Osteocyte (in vitro differentiated cells): Measurements from ENCODE around the gene ZBED1. TPM values are rescaled to one million over a fixed set of nuclear protein-coding genes. Genes with fewer than 3 reads are reported as not detected.
"Not testable (repeated sequence)": the region's sequence is repeated elsewhere in the genome, so short reads cannot be mapped to it uniquely, and the experiment has no call there.

Experiments
- DNase-seq: peaks from one replicate; pipeline ENCODE4 v3.0.0; 2021; ENCODE audit warnings: mixed read lengths; ENCODE audit not compliant: unreplicated experiment; ENCODE audit errors: extremely low spot score
- H3K27ac Mint-ChIP-seq: one replicate; pipeline ENCODE4 v1.8.0; 2021; ENCODE audit warnings: mild to moderate bottlenecking, mixed read lengths; ENCODE audit not compliant: unreplicated experiment
- H3K27me3 Mint-ChIP-seq: one replicate; pipeline ENCODE4 v1.8.0; 2021; ENCODE audit warnings: mixed read lengths; ENCODE audit not compliant: unreplicated experiment
- H3K36me3 Mint-ChIP-seq: one replicate; pipeline ENCODE4 v1.8.0; 2021; ENCODE audit warnings: mixed read lengths; ENCODE audit not compliant: unreplicated experiment
- H3K4me1 Mint-ChIP-seq: one replicate; pipeline ENCODE4 v1.8.0; 2021; ENCODE audit warnings: mixed read lengths; ENCODE audit not compliant: unreplicated experiment
- H3K4me3 Mint-ChIP-seq: one replicate; pipeline ENCODE4 v1.8.0; 2021; ENCODE audit warnings: mild to moderate bottlenecking, moderate library complexity, mixed read lengths; ENCODE audit not compliant: unreplicated experiment
- H3K9me3 Mint-ChIP-seq: one replicate; pipeline ENCODE4 v1.8.0; 2021; ENCODE audit warnings: mixed read lengths; ENCODE audit not compliant: unreplicated experiment
- total RNA-seq: library from RNA; stranded (reverse); gene quantifications from 2 replicates; pipeline ENCODE4 v1.2.1, GENCODE V29; 2021
- TF ChIP-seq, protein P1 (sequence below): fragments of 200-600 bp; sonication (generic); IDR thresholded peaks from 2 replicates; pipeline ENCODE4 v1.5.0; 2021; ENCODE audit warnings: antibody characterized with exemption, mild to moderate bottlenecking, moderate library complexity

The ZBED1 gene
- total RNA-seq, 1 donor from 2014 or later = 56.4 TPM

DNA sequence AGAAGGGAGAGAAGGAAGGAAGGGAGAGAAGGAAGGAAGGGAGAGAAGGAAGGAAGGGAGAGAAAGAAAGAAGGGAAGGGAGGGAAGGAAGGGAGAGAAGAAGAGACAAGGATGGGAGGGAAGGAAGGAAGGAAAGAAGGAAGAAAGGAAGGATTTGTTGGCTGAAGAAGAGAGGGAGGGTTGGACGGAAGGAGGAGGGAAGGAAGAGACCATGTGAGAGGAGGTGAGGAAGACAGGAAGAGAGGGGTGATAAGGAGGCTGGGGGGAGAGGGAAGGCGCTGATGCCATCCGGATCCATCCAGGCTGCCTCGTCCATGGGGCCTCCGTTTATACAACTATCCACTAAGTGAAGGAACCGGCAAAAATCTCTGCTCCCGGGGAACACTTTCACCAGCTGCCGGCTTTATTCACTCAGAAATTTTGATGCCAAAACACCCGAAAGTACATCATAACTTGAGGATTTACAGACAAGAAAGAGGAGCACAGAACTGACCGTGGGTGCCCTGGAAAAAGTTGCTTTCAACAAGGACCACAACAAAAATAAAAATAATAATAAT, 14.9 kb downstream of the ZBED1 start:
- Mint-ChIP-seq H3K36me3 (peaks cover 35% of the 10 kb centered on the region), H3K27me3 (no peaks in the 10 kb centered on the region), H3K4me3 (no peak overlapping the region), H3K27ac (peak overlapping the region; percentile 52), H3K9me3 (no peaks in the 10 kb centered on the region), H3K4me1 (peaks cover 30% of the 10 kb centered on the region)
- DNase-seq = no peak
- TF ChIP-seq, protein P1, sequence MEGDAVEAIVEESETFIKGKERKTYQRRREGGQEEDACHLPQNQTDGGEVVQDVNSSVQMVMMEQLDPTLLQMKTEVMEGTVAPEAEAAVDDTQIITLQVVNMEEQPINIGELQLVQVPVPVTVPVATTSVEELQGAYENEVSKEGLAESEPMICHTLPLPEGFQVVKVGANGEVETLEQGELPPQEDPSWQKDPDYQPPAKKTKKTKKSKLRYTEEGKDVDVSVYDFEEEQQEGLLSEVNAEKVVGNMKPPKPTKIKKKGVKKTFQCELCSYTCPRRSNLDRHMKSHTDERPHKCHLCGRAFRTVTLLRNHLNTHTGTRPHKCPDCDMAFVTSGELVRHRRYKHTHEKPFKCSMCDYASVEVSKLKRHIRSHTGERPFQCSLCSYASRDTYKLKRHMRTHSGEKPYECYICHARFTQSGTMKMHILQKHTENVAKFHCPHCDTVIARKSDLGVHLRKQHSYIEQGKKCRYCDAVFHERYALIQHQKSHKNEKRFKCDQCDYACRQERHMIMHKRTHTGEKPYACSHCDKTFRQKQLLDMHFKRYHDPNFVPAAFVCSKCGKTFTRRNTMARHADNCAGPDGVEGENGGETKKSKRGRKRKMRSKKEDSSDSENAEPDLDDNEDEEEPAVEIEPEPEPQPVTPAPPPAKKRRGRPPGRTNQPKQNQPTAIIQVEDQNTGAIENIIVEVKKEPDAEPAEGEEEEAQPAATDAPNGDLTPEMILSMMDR = no peak

DNA sequence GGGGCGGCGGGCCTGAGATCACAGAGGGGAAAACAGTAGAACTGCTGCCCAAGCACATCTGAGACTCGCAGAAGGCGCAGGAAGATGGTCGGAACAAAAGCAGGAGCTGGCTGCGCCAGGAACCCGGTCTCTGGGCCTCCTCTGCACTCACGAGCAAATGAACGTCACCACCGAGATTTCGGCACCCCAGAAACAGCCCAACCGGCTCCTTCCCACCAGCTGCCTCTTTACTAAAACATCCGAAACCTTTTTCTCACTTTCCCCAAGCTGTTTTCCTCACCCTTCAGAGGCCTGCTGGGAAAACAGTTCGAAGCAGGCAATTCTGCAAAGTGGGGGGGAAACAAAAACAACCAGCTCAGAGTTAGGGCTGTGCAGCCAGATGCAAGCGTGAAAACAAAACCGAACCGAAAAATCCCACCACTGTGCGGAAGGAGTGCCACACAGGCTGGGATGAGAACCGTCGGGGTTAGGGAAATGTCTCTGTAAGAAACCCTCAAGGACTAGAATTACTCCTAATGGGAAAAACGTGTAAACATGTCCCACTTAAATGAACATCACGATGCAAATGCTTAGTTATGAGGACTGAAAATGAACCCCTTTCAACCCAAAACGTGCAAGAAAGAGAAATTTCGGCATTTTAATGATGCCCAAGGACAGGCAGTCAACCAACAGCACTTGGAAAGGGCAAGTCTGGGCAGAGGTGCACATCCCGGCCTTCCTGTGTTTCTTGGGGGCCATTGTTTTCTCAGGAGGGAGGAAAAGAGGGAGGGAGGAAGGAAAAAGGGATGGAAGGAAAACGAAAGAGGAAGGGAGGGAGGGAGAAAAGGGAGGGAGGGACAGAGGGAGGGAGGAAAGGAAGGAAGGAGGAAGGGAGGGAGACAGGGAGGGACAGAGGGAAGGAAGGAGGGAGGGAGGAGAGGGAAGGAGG, 15.8 kb downstream of the ZBED1 start:
- peaks cover 32% of the 10 kb centered on the region for H3K36me3 Mint-ChIP-seq
- H3K4me3 Mint-ChIP-seq = no peak overlapping the region
- DNase-seq = no peak
- H3K27ac Mint-ChIP-seq = peak overlapping the region; percentile 54
- TF ChIP-seq, protein P1 = no peak
- H3K9me3 Mint-ChIP-seq = no peaks in the 10 kb centered on the region
- H3K27me3 Mint-ChIP-seq = no peaks in the 10 kb centered on the region
- H3K4me1 Mint-ChIP-seq = peaks cover 30% of the 10 kb centered on the region

GRCh38 chrX:2484256-2484655, 16.5 kb downstream of the ZBED1 start:
- no peak overlapping the region for H3K4me3 Mint-ChIP-seq
- no peak for DNase-seq
- no peaks in the 10 kb centered on the region for H3K27me3 Mint-ChIP-seq
- H3K9me3 Mint-ChIP-seq = no peaks in the 10 kb centered on the region
- TF ChIP-seq, protein P1 = no peak
- H3K27ac Mint-ChIP-seq = peak overlapping the region; percentile 18
- peaks cover 30% of the 10 kb centered on the region for H3K4me1 Mint-ChIP-seq
- H3K36me3 Mint-ChIP-seq = peaks cover 36% of the 10 kb centered on the region

DNA sequence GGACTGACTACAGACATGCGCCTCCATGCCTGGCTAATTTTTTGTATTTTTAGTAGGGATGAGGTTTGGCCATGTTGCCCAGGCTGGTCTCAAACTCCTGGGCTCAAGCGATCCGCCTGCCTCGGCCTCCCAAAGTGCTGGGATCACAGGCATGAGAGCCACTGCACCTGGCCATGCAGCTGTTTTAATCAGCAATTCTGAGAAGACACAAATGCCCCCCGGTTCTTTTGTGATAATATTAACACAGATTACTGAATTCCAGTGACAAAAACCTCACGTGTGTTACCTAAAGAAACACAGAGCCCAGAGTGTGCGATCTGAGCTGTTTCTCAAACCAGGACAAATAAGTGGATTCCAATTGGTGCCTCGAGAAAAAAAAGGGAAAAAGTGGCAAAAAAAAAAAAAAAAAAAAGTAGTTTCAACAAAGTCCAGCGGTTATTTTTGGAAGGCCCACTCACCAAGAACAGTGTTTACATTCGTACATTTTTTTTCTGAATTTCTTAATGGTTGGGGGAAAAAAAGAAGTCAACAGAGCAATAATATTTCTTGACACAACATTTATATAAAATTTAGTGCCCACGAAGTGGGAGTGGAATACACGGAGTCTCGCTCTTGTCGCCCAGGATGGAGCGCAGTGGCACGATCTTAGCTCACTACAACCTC, 17.2 kb downstream of the ZBED1 start:
- no peak for DNase-seq
- Mint-ChIP-seq H3K36me3 (peaks cover 30% of the 10 kb centered on the region), H3K4me1 (peaks cover 30% of the 10 kb centered on the region), H3K27ac (no peak overlapping the region), H3K4me3 (no peak overlapping the region), H3K9me3 (no peaks in the 10 kb centered on the region), H3K27me3 (no peaks in the 10 kb centered on the region)
- TF ChIP-seq, protein P1 = no peak

- H3K4me3 Mint-ChIP-seq, DNase-seq, H3K9me3 Mint-ChIP-seq, H3K27ac Mint-ChIP-seq, H3K27me3 Mint-ChIP-seq: not testable (repeated sequence)
- H3K4me1 Mint-ChIP-seq = peaks cover 20% of the 10 kb centered on the region
- peaks cover 19% of the 10 kb centered on the region for H3K36me3 Mint-ChIP-seq
These were observed 19.2 kb downstream of the ZBED1 start for GRCh38 chrX:2481597-2481996.

GRCh38 chrX:2479982-2480381, 20.8 kb downstream of the ZBED1 start:
- Mint-ChIP-seq H3K4me1 (peaks cover 12% of the 10 kb centered on the region), H3K36me3 (peaks cover 17% of the 10 kb centered on the region)
- DNase-seq, H3K27ac Mint-ChIP-seq, H3K4me3 Mint-ChIP-seq, H3K9me3 Mint-ChIP-seq, H3K27me3 Mint-ChIP-seq: not testable (repeated sequence)
